C4-2B (cell line): ENCODE data around the gene ARRB2.
A peak's percentile ranks its signal among the peaks of the same experiment; 100 is the strongest.

Experiments used
- H3K27ac ChIP-seq: fragments of 450-650 bp; 2 replicates; pipeline ENCODE4 v1.5.1; 2017
- ZFX ChIP-seq: fragments of 450-650 bp; IDR thresholded peaks from 2 replicates; pipeline ENCODE4 v1.6.1; 2017
- TF ChIP-seq, protein P1 (sequence below): fragments of 450-650 bp; conservative IDR thresholded peaks from 2 replicates; pipeline ENCODE4 v1.5.1; 2017; ENCODE audit warnings: mild to moderate bottlenecking

The ARRB2 gene

DNA sequence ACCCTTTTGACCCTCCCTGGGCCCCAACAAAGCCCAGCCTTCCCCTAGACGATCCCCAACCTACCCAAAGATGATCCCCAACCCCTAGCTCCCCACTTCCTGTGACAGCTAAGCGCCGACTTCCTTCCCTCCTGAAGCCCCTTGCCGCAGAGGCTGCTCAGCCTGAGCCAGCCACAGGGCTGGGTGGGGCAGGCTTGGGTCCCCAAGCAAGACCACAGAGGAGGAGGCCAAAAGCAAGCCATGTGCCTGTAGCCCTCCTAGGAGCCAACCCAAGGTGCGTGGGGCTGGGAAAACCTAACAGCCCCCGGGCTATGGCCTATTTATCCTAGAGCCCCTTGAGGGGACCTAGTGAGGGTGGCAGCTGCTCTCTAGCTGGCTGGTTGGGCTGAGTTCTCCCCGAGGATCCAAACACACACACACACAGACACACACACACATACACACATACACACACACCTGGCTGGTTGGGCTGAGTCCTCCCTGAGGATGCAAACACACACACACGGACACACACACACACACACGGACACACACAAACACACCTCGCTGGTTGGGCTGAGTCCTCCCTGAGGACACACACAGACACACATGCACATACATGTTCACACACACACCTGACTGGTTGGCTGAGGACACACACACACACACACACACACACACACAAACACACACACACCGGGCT is 4.8 kb downstream of the ARRB2 start:
- no peak overlapping the region for H3K27ac ChIP-seq

GRCh38 chr17:4716081-4716480 is 5.6 kb downstream of the ARRB2 start:
- H3K27ac ChIP-seq = no peak overlapping the region
- TF ChIP-seq, protein P1, sequence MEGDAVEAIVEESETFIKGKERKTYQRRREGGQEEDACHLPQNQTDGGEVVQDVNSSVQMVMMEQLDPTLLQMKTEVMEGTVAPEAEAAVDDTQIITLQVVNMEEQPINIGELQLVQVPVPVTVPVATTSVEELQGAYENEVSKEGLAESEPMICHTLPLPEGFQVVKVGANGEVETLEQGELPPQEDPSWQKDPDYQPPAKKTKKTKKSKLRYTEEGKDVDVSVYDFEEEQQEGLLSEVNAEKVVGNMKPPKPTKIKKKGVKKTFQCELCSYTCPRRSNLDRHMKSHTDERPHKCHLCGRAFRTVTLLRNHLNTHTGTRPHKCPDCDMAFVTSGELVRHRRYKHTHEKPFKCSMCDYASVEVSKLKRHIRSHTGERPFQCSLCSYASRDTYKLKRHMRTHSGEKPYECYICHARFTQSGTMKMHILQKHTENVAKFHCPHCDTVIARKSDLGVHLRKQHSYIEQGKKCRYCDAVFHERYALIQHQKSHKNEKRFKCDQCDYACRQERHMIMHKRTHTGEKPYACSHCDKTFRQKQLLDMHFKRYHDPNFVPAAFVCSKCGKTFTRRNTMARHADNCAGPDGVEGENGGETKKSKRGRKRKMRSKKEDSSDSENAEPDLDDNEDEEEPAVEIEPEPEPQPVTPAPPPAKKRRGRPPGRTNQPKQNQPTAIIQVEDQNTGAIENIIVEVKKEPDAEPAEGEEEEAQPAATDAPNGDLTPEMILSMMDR = no peak
- no peak for TF ChIP-seq ZFX

More for the DNA sequence above, 4.8 kb downstream of the ARRB2 start:
- TF ChIP-seq, protein P1 = no peak
- no peak for TF ChIP-seq ZFX

DNA sequence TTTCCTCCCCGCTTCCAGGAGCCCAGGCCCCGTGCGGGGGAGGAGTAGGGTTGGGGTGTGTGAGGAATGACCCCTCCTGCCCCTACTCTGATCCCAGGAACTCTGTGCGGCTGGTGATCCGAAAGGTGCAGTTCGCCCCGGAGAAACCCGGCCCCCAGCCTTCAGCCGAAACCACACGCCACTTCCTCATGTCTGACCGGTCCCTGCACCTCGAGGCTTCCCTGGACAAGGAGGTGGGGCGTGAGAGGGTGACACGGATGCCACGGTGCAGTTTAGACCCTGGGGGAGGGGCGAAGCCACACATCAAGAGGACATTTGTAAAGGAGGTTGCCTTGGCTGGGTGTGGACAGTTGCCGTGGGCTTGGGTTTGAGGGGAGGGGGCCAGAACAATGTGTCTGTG is 7.4 kb downstream of the ARRB2 start:
- TF ChIP-seq, protein P1 = no peak
- TF ChIP-seq ZFX = no peak
- no peak overlapping the region for H3K27ac ChIP-seq

DNA sequence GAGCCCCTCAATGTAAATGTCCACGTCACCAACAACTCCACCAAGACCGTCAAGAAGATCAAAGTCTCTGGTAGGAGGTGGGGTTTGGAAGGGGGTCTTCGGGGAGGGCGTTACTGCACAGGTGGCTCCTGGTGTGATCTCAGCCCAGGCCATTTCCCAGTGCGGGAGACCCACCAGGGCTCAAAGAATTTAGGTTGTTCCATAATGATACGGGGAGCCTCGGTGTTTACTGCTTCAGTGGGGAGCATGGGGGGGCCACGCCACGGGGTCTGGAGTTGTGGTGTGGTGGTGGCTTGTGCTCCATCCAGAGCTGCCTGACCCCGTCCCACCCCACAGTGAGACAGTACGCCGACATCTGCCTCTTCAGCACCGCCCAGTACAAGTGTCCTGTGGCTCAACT is 7.8 kb downstream of the ARRB2 start:
- H3K27ac ChIP-seq = no peak overlapping the region
- no peak for TF ChIP-seq ZFX
- TF ChIP-seq, protein P1 = no peak

DNA sequence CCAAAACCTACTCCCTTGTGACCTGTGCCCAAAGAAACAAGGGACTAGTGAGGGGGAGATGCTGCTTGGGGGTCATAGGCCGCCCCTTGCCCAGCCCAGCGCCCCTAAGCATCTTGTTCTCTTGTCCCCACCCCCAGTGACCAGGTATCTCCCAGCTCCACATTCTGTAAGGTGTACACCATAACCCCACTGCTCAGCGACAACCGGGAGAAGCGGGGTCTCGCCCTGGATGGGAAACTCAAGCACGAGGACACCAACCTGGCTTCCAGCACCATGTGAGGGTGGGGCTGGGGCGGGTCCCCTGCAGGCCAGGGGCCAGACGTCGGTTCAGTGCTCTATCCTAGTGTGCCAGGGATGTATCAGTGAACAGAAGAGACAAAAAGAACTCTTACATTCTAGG is 8.7 kb downstream of the ARRB2 start:
- no peak overlapping the region for H3K27ac ChIP-seq
- TF ChIP-seq, protein P1 = no peak
- TF ChIP-seq ZFX = no peak

GRCh38 chr17:4719684-4720221 is 9.3 kb downstream of the ARRB2 start:
- no peak overlapping the region; the same call in 1 of the 2 replicates for H3K27ac ChIP-seq
- TF ChIP-seq, protein P1 = no peak
- TF ChIP-seq ZFX = no peak

DNA sequence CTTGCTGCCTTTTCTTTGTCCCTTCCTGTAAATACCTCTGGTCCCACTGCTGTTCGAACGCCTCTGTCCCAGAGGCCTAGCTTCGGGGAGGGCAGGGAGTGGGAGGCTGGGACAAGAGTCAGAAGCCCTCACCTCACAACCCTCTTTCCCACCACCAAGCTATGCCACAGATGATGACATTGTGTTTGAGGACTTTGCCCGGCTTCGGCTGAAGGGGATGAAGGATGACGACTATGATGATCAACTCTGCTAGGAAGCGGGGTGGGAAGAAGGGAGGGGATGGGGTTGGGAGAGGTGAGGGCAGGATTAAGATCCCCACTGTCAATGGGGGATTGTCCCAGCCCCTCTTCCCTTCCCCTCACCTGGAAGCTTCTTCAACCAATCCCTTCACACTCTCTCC is 10.4 kb downstream of the ARRB2 start:
- H3K27ac ChIP-seq = peak overlapping the region; percentile 83
- TF ChIP-seq ZFX = no peak
- TF ChIP-seq, protein P1 = no peak
